NT2/D1 (cell line): Measurements from ENCODE around the gene MAP1B.

Experiments used
- SUZ12 ChIP-seq: IDR thresholded peaks from 2 replicates; pipeline ENCODE4 v1.6.1; 2011; ENCODE audit not compliant: insufficient read length, insufficient read depth; ENCODE audit errors: extremely low read depth
- YY1 ChIP-seq: IDR thresholded peaks from 2 replicates; pipeline ENCODE4 v1.6.1; 2011; ENCODE audit not compliant: insufficient read length, insufficient read depth
- ZNF274 ChIP-seq: IDR thresholded peaks from 2 replicates; pipeline ENCODE4 v1.6.1; 2011; ENCODE audit warnings: mild to moderate bottlenecking, low read depth, low read length

GRCh38 chr5:72160329-72160728 lies 53.1 kb downstream of the MAP1B start:
- TF ChIP-seq YY1 (no peak), ZNF274 (no peak), SUZ12 (no peak)
